Endodermal cell (in vitro differentiated cells): ENCODE results near the gene ING5. TPM values are rescaled to one million over a fixed set of nuclear protein-coding genes. Genes with fewer than 3 reads are reported as not detected.

ENCODE experiments used
- DNase-seq: peaks from one replicate; pipeline ENCODE4 v3.0.0-alpha.2; 2017
- H3K27ac ChIP-seq: 2 replicates; pipeline ENCODE4 v1.5.1; 2013; ENCODE audit warnings: mild to moderate bottlenecking, low read depth, low read length, moderate library complexity
- H3K27me3 ChIP-seq: 2 replicates; pipeline ENCODE4 v1.6.1; 2013; ENCODE audit warnings: mild to moderate bottlenecking, low read length, moderate library complexity; ENCODE audit not compliant: insufficient read depth, control insufficient read depth, poor library complexity, severe bottlenecking
- H3K36me3 ChIP-seq: 2 replicates; pipeline ENCODE4 v1.7.0; 2013; ENCODE audit warnings: mild to moderate bottlenecking, low read length, moderate library complexity; ENCODE audit not compliant: control insufficient read depth, insufficient read depth
- H3K4me1 ChIP-seq: one replicate; pipeline ENCODE4 v1.7.0; 2013; ENCODE audit warnings: low read length; ENCODE audit not compliant: control insufficient read depth, insufficient read depth
- H3K4me3 ChIP-seq: 2 replicates; pipeline ENCODE4 v1.5.1; 2013; ENCODE audit warnings: mild to moderate bottlenecking, low read length, moderate library complexity
- H3K9ac ChIP-seq: 2 replicates; pipeline ENCODE4 v1.6.1; 2013; ENCODE audit warnings: mild to moderate bottlenecking, low read length, moderate library complexity; ENCODE audit not compliant: poor library complexity, severe bottlenecking; ENCODE audit errors: extremely low read depth
- H3K9me3 ChIP-seq: 2 replicates; pipeline ENCODE4 v1.6.1; 2013; ENCODE audit warnings: mild to moderate bottlenecking, low read length, moderate library complexity; ENCODE audit not compliant: control insufficient read depth
- H3K27ac Mint-ChIP-seq: 2 replicates; pipeline ENCODE4 v1.8.0; 2020; ENCODE audit warnings: mixed read lengths
- H3K27me3 Mint-ChIP-seq: 2 replicates; pipeline ENCODE4 v1.8.0; 2021; ENCODE audit warnings: mild to moderate bottlenecking, mixed read lengths; ENCODE audit not compliant: insufficient read depth
- H3K36me3 Mint-ChIP-seq: 2 replicates; pipeline ENCODE4 v1.8.0; 2020; ENCODE audit warnings: low read depth, mixed read lengths
- H3K4me1 Mint-ChIP-seq: 2 replicates; pipeline ENCODE4 v1.8.0; 2020; ENCODE audit warnings: mixed read lengths
- H3K4me3 Mint-ChIP-seq: 2 replicates; pipeline ENCODE4 v1.8.0; 2020; ENCODE audit warnings: mild to moderate bottlenecking, moderate library complexity, mixed read lengths
- H3K9me3 Mint-ChIP-seq: 2 replicates; pipeline ENCODE4 v1.8.0; 2020; ENCODE audit warnings: mild to moderate bottlenecking, mixed read lengths
- WGBS, 2 experiments: methylation state at CpG; one replicate each; pipeline versions ENCODE4 v1.1.5 to v1.1.7; 2013; ENCODE audit warnings: missing lambda C conversion rate in 2 of 2, mixed read lengths in 1 of 2; ENCODE audit not compliant: insufficient coverage in 1 of 2, insufficient read length in 1 of 2; 5-methylcytosine and 5-hydroxymethylcytosine counted together
- total RNA-seq, 2 donors: library from RNA; stranded (reverse); fragmentation: NEBNext Ultra II Directional in 1 of 2; extraction: Animal tissue kit (Norgen Biotek cat#: 25700) in 1 of 2; gene quantifications; 2 replicates in 1 of 2; 3 replicates in 1 of 2; pipeline ENCODE4 v1.2.1, GENCODE V29; 2021
- TF ChIP-seq, protein P1 (sequence below): fragments of 200-600 bp; sonication (generic); conservative IDR thresholded peaks from 2 replicates; pipeline ENCODE4 v1.5.0; 2021; ENCODE audit warnings: antibody characterized with exemption, mild to moderate bottlenecking

ING5 gene
- total RNA-seq, 2 donors from 2014 or later = 44.9 to 53.1 TPM

DNA sequence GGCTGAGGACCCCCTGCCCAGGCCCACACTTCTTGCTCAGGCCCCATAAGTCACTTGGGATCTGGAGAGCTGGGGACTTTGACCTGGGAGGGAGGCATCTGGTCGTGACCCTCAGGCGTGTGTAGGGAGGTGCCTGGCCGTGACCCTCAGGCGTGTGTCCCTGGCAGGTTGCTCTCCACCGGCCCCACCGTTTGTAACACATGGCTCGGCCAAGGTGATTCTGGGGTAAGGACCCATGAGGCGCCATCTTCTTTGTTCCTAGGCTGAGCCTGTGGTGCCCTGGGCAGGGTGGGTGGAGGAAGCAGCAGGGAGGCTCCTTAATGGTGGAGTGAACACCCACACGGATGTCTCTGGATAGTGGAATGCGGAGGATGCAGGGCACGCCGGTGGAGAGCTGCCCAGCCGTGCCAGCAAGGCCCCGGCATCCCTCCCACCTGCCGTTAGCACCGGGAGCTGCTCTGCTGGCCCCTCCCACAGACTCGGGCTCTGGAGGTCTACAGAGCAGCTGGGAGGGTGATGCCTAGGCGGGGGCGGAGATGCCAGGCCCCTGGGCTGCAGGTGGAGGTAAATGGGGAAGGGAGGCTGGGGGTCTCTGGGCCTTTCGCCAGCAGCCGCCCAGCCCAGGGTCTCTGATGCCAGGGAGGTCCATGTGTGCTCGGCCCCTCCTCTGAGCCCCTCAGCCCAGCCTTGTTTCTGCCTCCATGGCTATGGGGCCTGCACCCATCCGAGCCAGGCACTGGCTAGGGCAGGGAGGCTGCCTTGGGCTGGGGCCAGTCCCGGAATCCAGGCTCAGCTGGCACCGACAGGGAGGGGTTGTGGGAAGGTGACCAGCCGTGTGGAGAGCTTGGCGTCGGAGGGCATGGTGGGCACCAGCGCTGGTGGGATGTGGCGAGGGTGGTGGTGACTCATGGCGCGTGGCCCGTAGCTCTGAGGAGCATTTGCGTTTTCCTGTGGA is 73.7 kb downstream of the ING5 start:
- H3K36me3 Mint-ChIP-seq = no peaks in the 10 kb centered on the region
- no peaks in the 10 kb centered on the region for H3K27me3 ChIP-seq
- no peak overlapping the region for H3K27ac Mint-ChIP-seq
- H3K4me1 ChIP-seq = peaks cover 5% of the 10 kb centered on the region
- no peaks in the 10 kb centered on the region for H3K36me3 ChIP-seq
- peaks cover 9% of the 10 kb centered on the region for H3K9me3 ChIP-seq
- TF ChIP-seq, protein P1, sequence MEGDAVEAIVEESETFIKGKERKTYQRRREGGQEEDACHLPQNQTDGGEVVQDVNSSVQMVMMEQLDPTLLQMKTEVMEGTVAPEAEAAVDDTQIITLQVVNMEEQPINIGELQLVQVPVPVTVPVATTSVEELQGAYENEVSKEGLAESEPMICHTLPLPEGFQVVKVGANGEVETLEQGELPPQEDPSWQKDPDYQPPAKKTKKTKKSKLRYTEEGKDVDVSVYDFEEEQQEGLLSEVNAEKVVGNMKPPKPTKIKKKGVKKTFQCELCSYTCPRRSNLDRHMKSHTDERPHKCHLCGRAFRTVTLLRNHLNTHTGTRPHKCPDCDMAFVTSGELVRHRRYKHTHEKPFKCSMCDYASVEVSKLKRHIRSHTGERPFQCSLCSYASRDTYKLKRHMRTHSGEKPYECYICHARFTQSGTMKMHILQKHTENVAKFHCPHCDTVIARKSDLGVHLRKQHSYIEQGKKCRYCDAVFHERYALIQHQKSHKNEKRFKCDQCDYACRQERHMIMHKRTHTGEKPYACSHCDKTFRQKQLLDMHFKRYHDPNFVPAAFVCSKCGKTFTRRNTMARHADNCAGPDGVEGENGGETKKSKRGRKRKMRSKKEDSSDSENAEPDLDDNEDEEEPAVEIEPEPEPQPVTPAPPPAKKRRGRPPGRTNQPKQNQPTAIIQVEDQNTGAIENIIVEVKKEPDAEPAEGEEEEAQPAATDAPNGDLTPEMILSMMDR = no peak
- no peaks in the 10 kb centered on the region for H3K27me3 Mint-ChIP-seq
- DNase-seq = peak; percentile 39
- H3K9me3 Mint-ChIP-seq = peaks cover 20% of the 10 kb centered on the region
- no peak overlapping the region for H3K4me3 ChIP-seq
- WGBS, 2 experiments = 91 to 94% methylated on average over 18 to 34 of the region's 34 CpGs
- H3K27ac ChIP-seq = no peak overlapping the region
- H3K9ac ChIP-seq = no peak overlapping the region
- H3K4me1 Mint-ChIP-seq = peaks cover 19% of the 10 kb centered on the region
- no peak overlapping the region for H3K4me3 Mint-ChIP-seq

DNA sequence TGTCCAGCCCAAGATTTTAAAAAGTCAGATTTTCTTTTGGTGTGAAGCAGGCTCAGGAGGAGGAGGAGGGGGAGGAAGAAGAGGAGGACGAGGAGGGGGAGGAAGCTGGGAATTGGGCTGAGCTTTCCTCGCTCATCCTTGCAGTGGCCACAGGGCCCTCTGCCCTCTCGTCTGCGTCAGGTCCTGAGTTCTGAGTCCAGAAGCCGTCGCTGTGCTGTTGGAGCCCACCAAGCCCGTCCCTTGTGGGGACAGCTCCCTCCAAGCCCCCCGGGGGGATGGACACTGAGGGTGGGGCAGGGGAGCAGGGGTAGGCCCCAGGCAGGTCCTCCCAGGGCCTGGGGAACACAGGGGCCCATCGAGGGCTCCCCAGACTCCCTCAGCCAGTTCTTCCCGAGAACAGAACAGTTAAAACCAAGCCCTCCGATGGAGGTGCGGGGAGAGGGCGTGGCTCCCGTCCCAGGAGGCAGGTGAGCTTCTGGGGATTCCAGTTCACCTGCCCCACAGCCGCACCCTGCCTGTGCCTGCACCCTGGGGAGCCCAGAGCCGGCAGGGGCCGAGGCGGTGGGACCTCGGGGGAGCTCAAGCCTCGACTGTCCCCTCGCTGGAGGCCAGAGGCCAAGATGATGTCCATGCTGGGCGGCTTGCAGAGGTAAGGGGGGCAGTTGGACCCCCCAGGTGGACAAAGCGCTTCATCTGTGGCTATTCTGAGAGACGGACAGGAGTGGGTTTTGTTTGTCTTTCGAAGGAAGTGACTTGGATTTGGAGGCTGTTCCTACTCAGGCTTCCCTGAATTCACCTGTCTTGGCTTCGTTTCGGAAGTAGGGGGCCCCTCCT is 74.7 kb downstream of the ING5 start, which contains the start of gene GAL3ST2:
Gene GAL3ST2, plus strand, starts transcription at position 487 of the 834 bp plus-strand sequence. Its CDS starts 134 bp downstream, at position 621.
- H3K27me3 ChIP-seq = no peaks in the 10 kb centered on the region
- 87 to 90% methylated on average over 21 to 27 of the region's 27 CpGs for WGBS, 2 experiments

More for the DNA sequence above, 74.7 kb downstream of the ING5 start, which contains the start of gene GAL3ST2:
- peaks cover 16% of the 10 kb centered on the region for H3K4me1 Mint-ChIP-seq
- no peak within 1 kb of the TSS for H3K4me3 ChIP-seq
- H3K36me3 Mint-ChIP-seq = no peaks in the 10 kb centered on the region
- H3K27ac ChIP-seq = no peak within 1 kb of the TSS
- H3K4me1 ChIP-seq = no peaks in the 10 kb centered on the region
- peak; percentile 40 for DNase-seq
- H3K27me3 Mint-ChIP-seq = no peaks in the 10 kb centered on the region
- H3K27ac Mint-ChIP-seq = no peak within 1 kb of the TSS
- peaks cover 20% of the 10 kb centered on the region for H3K9me3 ChIP-seq
- peaks cover 28% of the 10 kb centered on the region for H3K9me3 Mint-ChIP-seq
- no peak within 1 kb of the TSS for H3K9ac ChIP-seq
- no peak within 1 kb of the TSS for H3K4me3 Mint-ChIP-seq
- H3K36me3 ChIP-seq = no peaks in the 10 kb centered on the region
- TF ChIP-seq, protein P1 = no peak
